Stimulated activated CD8-positive, alpha-beta memory T cell treated with anti-CD3 and anti-CD28 coated beads, Interleukin-7, amount 100 ng/mL, for 48 hours (primary cell): ENCODE data around the gene TLR9.

Experiments
- DNase-seq, 2 donors: peaks; one replicate each; pipeline ENCODE4 v3.0.0-alpha.2; 2020; ENCODE audit warnings: low read depth in 1 of 2; ENCODE audit errors: extremely low read depth in 1 of 2

The TLR9 gene

DNA sequence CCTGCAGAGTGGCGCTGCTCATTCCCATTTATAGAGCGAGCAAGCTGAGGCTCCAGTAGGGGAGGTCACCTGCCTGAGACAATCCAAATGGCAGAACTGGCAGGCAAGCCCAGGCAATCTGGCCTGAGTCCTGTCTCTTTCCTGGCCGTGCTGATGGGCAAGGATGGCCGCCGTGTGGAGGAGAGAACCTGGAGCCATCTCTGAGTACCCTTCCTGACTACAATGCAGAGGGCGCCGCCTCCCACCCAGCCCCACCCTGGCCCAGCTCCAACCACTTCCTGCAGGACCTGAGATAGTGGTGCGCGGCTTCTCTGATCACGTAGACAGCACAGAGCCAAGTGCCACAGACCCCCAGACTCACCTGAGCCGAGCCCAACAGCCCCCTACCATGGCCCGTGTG is 7.0 kb downstream of the TLR9 start:
- DNase-seq, result no peak

DNA sequence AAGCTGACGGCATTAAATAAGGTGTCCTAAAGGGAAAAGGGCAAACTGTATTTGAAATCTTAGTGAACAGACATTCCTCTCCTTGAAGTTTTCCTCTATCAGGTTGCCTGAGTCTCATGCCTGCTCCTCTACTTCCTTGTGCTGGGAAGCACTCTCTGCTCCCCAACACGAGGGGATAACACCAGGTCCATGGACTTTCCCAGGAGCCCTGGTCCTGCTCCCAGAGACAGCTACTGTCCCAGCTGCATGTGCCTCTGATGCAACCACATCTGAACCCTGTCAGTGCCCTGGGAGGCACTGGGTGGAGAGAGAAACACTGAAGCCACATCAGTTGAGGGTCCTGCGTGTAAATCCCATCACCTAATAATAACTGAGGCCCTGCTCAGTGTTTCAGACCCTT is 7.4 kb downstream of the TLR9 start:
- no peak for DNase-seq

DNA sequence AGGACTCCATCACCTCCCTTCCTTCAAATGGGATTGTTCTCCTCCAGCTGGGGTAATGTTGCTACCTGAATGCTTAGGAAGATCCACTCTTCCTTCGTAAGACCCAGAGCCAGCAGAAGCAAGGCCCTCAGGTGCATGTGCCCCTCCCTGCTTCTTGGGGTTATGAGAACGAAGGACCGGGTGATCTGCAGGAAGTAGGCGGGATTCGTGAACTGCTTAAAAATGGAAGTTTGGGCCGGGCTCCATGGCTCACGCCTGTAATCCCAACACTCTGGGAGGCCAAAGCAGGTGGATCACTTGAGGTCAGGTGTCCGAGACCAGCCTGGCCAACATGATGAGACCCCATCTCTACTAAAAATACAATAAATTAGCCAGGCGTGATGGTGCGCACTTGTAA is 8.0 kb downstream of the TLR9 start:
- DNase-seq, result no peak

DNA sequence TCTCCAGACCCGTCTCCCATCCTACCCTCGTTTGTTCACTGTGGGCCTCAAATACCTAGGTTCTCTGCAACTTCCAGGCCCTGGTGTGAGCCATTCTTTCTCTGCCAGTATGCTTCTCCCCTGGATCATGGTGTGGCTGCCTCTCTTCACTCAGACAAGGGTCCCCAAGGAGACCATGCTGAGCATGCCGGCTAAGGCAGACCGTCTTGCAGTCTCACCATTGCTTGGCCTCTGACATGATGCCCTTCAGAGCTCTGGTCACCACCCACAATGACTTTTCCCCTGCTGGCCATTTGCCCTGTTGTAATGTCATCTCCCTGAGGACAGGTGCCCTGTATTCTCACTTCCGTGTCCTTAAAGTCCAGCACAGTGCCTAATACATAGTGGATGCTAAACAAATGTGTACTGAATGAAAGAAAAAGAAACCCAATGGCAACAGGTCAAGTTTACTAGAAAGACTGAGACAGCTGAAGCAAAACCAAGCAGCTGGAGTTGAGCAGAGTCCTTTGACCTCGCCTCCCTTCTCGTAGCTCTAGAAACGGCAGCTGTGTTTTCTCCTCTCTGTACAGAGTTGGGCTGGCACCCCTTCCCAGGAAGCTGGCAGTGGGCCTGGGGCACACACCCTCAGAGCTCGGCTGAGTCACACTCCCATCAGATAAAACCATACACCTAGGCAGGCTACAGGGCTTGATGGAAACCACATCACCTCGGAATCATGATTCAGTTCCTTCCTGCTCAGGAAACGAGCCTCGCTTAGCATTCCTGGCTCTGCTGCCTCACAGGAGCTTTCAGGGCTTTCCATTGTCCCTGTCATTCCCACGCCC is 8.6 kb downstream of the TLR9 start:
- DNase-seq, result no peak

DNA sequence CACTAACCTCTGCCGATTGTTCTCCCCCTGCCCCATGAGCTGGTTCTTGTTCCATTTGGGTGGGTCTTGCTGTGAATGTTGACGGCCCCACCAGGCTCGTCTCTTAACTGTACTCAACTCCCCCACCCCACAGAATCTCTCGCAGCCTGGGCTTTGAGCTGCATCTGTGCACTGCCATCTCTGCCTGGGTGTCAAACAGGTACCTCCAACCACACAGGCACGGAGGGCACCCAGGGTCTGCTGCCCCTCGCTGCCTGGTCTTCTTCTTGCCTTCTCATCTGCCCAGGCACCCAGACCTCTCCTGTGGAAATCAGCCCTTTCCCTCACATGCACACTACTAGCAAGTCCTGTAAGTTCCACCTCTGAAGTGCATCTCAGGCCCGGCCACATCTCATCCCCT is 10.1 kb downstream of the TLR9 start:
- DNase-seq, result no peak

DNA sequence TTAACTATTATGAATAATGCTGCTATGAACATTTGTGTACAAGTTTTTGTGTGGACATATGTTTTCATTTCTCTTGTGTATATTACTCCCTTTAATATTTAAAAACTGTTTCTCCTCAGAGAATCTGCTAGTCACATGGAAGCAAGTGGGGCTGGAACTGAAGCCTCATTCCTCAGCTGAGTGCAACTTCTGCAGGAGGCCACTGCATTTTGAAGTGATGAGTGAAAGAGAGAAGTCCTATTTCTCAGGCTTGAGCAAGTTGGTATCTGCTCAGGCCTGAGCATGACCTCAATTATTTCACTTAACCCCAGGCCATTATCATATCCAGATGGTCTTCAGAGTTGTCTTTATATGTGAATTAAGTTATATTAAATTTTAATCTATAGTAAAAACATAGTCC is 11.5 kb downstream of the TLR9 start:
- DNase-seq, result no peak

DNA sequence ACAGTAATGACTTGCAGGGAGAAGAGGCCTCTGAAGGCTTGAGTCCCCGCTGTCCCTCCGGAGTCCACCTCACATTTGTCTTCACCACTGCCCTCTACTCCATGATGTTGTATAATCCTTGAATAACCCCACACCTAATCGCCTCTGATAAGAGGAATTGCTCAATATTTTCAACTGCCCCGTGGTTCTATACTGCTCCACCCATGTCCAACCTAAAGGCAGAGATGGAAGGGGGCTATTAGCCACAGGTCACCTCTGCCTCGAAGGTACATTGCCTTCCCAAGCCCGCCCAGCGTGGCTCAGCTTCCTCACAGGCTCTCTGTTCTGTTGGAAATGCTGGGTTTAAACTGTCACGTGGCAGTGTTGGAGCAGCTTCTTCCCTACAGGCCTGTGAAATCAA is 12.4 kb downstream of the TLR9 start:
- no peak for DNase-seq

DNA sequence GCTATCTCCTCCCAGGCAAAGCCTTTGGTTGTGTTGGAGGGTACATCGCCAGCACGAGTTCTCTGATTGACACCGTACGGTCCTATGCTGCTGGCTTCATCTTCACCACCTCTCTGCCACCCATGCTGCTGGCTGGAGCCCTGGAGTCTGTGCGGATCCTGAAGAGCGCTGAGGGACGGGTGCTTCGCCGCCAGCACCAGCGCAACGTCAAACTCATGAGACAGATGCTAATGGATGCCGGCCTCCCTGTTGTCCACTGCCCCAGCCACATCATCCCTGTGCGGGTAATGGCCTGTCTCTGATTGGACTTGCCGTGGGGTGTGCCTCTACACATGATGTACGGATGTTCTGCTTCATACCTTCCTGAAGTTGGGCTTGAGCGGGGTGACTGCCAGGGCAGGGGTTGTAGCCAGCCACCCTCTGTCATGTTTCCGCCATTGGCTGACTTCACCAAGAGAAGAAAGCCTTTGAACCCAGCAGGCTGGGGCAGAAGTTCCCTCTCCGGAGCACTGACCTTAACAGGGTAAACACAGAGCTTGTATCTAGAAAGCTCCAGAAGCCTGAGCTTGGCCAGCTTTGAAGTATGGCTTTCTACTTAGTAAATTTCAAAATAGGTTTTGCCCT is 14.1 kb downstream of the TLR9 start:
- no peak for DNase-seq

DNA sequence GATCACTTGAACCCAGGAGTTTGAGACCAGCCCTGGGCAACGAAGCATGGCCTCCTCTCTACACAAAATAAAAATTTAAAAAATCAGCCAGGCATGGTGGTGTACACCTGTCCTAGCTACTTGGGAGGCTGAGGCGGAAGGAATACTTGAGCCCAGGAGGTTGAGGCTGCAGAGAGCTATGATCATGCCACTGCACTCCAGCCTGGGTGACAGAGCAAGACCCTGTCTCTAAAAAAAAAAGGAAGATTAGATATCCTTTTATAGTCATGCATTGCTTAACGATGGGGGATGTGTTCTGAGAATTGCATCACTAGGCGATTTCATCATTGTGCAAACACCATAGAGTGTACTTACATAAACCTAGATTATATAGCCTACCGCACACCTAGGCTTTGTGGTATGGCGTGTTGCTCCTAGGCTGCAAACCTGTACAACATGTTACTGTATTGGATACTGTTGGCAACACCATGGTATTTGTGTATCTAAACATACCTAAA is 14.8 kb downstream of the TLR9 start:
- DNase-seq, result no peak

DNA sequence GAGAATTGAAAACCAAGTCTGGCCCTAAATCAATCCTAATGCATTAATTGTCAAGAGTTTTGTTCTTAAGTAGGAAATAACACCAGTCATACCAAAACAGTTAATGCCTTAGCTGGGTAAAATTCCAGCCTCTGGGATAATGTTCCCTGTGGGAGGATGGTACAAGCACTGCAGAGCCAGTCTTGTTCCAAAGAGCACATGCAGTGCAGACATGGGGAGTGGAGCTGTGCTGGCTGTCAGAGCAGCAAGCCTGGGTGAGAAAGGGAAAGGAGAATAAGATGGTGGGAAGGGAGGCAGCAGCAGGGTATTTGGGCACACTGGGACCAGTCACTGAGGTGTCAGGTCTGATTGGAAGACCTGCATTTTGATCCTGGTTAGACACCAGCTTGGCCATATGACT is 15.4 kb downstream of the TLR9 start:
- DNase-seq, result no peak

DNA sequence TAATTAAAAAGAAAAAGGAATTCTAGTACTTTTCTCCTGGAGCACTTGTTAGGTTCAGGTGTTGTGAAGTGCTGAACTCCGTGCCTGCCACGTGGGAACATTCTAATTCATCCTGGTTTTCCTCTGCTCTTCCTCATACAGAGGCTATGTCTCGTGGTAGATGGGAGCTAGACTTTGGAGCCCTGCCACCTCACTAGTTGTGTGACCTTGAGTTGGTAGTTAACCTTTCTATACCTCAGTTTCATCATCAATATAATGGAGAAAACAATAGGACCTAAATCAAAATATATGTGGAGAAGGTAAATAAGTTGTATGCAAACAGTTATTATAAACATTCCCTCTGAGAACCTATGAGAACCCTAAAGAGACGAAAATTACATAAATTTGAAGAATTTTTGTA is 16.9 kb downstream of the TLR9 start:
- DNase-seq, result no peak

DNA sequence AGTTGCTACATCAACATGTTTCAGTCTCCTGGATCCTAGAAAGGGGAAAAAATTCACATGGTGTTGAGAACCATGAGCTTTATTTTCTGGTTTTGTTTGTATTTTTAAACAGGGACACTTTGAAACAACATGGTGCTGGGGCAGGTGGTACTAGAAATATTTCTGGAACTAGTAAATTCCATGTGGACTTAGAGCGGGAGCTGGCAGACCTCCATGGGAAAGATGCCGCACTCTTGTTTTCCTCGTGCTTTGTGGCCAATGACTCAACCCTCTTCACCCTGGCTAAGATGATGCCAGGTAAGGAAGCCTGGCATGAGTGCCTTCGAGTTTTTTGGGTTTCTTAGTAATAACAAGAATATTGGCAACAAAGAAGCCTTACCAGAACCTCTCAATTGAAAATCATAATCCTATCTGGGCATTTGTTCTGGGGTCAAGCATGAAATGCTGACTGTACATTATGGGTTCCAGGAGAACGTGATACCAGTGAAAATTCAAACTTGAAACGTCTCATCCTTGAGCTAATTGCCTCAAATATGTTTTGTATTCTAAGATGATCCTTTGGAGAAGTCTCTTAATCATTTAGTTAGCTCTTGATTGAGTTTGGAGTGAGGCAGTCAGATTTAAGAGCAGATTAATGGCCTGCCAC is 19.6 kb downstream of the TLR9 start:
- DNase-seq, result no peak

DNA sequence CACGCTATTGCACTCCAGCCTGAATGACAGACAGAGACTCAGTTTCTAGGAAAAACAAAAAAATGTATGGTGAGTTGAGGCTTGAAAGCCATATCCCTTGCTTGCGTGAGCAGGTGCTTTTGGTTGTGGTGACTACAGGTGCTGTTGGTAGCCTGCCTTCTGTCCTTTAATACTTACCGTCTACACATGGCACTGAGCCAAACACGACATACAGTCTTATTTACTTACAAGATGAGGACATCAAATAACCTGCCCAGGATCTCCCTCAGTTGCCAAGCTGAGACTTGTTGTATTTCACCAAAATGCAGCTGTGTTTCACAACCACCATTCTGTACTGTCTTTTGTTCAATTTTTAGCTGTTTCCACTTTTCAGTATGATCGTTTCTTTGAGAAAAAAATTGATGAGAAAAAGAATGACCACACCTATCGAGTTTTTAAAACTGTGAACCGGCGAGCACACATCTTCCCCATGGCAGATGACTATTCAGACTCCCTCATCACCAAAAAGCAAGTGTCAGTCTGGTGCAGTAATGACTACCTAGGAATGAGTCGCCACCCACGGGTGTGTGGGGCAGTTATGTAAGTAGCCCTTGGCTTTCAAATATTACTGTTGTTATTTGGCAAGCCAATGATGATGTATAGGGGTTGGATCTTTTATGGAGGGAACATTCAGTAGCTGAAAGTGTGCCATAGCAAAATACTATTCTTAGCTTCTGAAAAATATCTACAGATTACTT is 20.9 kb downstream of the TLR9 start:
- peak in 1 of 2 donors; percentile 42 for DNase-seq

DNA sequence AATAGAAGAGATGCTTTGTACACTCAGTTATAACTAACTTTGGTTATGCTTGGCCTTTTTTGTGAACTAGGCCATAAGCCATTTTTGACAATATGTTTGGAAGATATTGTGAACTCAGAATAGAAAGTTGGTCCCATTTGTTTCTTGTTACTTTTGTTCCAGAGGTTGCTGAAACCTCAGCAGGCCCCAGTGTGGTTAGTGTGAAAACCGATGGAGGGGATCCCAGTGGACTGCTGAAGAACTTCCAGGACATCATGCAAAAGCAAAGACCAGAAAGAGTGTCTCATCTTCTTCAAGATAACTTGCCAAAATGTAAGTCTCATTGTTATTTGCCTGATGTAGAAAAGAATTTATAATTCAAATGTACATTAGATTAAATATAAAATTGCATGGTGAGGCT is 21.7 kb downstream of the TLR9 start:
- DNase-seq, result no peak

DNA sequence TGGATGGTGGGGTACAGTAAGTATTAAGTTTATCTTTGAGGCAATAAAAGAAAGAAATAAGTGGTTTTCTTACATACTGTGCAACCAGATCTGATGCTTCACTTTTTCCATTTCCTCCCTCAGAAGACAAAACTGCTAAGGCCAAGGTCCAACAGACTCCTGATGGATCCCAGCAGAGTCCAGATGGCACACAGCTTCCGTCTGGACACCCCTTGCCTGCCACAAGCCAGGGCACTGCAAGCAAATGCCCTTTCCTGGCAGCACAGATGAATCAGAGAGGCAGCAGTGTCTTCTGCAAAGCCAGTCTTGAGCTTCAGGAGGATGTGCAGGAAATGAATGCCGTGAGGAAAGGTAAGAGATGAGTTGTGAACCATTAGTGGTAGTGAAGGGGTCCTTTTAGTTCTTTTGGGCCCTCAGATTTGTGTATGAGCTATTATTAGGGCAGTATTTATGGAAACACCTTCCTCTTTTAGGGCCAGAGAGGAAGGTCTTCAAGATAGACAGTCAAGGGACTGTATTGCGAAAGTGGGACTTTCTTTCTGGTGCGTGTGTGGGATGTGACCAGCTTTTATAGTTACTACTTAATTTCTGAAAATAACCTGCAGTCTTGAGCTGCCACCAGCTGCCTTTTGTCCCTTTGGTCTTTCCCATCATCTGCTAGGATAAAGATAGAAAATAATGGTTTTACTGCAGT is 22.9 kb downstream of the TLR9 start:
- no peak for DNase-seq

DNA sequence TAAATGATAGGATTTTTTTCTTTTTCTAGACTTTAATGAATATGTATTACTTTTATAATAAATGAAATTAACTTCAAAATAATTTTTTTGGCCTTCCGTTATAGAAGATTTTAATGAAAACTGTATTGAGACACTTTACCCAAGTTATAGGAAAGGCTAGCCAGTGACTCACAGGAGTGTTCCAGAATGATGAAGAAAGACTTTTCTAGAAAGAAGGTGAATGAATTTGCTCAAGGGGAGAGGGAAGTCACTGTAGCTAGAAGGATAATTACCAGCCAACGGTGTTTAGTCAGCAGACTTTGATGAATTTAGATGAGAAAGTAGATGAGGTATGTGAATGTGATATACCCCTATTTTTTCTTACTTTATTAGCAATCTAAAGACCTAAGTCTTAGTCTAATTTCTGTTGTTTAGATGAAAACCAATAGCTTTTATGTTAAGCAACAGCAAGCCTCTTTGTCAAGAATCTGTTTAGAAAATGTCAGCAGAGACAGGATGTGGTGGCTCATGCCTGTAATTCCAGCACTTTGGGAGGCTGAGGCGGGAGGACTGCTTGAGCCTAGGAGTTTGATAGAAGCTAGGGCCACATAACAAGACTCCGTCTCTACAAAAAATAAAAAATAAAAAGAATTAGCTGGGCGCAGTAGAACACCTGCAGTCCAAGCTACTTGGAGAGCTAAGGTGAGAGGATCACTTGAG is 24.3 kb downstream of the TLR9 start:
- no peak for DNase-seq

DNA sequence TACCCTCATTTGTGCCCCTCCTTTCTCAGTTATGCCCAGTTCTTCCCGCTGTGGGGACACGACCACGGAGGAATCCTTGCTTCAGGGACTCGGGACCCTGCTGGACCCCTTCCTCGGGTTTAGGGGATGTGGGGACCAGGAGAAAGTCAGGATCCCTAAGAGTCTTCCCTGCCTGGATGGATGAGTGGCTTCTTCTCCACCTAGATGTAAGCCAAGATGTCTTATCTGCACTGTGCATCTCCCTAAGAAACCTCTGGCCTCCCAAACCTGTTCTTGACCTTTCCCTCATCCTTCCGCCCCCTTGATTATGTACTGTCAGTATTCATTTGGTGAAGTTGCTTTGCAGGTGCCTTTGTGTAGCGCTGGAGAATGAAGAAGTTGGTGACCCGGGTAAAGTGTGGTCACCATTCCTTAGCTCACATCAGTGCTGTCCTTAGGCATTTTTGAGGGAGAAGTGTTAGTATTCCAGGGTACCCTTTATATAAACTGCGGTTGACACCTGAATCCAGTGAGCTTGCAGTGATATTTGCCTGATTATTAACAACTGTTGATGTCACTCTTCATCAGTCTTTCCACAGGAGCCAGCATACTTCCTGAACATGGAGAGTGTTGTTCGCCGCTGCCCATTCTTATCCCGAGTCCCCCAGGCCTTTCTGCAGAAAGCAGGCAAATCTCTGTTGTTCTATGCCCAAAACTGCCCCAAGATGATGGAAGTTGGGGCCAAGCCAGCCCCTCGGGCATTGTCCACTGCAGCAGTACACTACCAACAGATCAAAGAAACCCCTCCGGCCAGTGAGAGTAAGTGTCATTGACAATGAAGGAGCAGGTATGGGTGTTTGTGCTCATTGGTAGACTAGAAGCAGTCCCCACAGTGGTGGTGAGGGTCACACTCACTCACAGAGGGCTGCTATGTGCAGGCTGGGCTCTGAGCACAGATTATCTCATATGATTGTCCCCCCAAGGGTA is 26.5 kb downstream of the TLR9 start:
- DNase-seq, result no peak

DNA sequence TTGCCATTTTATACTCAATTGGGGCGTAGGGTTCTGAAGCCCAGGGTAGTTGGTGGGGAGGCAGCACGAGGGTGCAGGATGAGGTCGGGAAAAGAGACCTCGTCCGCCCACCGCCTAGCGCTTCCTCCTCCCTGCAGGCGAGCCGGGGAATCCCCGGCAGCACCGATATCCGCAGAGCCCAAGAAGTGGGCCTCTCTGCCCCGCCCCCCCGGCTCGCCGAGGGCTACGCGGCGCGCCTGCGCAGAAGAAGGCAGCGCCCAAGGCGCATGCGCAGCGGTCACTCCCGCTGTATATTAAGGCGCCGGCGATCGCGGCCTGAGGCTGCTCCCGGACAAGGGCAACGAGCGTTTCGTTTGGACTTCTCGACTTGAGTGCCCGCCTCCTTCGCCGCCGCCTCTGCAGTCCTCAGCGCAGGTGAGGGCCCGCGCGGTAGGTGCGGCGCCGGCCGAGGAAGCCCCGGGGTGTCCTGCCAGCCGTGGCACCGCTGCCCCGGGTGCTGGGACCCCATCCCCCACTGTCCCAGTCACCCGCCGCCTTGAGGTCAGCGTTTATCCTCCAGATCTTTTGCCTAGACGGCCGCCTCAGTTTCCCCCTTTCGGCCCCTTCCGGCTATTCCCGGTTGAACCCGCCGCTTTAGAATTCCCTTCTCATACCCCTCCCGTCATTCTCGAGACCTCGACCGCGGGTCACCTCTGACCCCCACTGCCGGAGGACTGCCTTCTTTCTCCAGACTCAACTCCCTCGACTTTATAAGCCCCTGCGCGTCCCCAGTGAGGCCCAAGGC is 27.4 kb downstream of the TLR9 start, which contains the start of gene ALAS1:
TSS of gene ALAS1 (plus strand) at position 319 of the 784 bp plus-strand sequence. CDS start 1,082 bp downstream, outside the sequence.
- DNase-seq, result peak; percentile 88 to 92
